Hematopoietic multipotent progenitor cell treated with erythropoietin and hydrocortisone succinate and interleukin-3 and kit ligand, for 15 days (in vitro differentiated cells): ENCODE results near the gene CARD19.

Experiments
- DNase-seq: peaks from one replicate; pipeline ENCODE4 v3.0.0-alpha.2; 2015; ENCODE audit warnings: low spot score

The CARD19 gene, protein sequence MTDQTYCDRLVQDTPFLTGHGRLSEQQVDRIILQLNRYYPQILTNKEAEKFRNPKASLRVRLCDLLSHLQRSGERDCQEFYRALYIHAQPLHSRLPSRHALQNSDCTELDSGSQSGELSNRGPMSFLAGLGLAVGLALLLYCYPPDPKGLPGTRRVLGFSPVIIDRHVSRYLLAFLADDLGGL

GRCh38 chr9:93096131-93096802, at the start of gene CARD19:
Gene CARD19, plus strand, starts transcription at chr9:93096217. Its CDS starts 129 bp downstream, at chr9:93096346.
- peak; percentile 36 for DNase-seq

GRCh38 chr9:93048566-93049448, 47.2 kb upstream of the CARD19 start:
- no peak for DNase-seq

DNA sequence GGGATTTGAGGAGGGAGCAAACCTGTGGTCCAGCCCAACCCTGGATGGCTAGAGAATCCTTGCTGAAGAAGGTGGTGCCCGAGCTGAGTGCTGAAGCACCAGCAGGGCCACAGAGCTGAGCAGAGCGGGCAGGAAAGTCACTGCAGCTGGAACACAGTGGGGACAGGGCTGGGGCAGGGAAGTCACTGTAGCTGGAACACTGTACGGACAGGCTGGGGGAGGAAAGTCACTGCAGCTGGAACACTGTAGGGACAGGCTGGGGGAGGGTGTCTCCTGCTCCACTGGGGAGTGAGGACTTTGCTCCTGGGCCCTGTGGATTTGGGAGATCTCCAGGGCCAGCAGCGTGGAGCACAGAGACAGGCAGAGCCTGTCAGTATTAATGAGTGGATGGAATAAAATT, 46.5 kb upstream of the CARD19 start:
- no peak for DNase-seq

- DNase-seq, result no peak
Measured at GRCh38 chr9:93050231-93050630, 45.8 kb upstream of the CARD19 start.

DNA sequence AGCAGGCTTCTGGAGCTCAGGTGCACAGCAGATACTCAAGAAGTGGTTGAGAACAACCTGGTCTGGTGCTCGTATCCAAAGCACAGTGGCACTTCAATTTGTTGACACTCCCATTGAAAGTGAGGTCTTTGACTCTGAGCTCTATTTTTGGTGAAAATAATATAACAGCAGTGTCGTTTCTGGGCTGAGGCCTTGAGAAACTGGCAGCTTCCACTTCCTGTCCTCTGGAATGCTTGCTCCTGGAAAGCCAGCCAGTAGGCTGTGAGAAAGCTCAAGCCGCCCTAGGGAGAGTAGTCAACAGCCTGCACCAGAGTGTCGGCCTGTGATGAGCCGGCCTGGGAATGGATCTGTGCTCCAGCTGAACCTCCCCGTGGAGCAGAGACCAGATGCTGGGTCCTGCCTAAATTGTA, 44.3 kb upstream of the CARD19 start:
- no peak for DNase-seq

DNA sequence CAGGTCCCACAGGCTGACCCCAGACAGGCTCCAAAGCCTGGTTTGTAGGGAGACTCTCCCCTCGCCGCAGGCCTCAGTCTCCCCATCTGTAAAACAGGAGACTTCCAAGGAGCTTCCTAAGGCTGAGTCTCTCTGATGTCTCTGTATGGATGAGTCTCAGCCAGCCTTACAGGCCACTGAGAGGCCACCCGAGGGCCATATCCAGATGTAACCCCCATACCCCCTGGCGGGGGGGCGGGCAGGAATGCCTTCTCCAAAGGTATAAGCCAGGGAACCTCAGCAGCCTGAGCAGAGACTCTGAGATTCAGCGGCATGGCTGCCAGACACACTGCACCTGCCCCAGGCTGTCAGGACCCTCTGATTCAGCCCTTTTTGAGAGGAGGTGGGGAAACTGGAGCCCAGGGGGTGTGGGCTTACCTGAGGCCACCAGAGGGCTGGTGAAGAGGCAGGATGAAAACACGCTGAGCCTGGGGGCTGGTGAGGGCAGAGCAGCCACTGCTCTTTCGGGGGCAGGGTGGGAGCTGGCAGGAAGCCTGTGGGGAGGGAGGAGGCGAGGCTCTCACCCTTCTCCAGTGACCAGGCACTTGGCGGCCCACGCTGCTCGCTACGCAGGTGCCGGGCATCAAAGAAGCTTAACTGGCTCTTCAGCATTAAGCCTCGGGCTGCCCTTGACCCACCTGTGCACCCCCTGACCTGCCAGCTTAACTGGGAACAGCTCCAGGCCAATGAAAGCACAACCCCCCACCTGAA, 43.1 kb upstream of the CARD19 start:
- DNase-seq, result no peak

DNA sequence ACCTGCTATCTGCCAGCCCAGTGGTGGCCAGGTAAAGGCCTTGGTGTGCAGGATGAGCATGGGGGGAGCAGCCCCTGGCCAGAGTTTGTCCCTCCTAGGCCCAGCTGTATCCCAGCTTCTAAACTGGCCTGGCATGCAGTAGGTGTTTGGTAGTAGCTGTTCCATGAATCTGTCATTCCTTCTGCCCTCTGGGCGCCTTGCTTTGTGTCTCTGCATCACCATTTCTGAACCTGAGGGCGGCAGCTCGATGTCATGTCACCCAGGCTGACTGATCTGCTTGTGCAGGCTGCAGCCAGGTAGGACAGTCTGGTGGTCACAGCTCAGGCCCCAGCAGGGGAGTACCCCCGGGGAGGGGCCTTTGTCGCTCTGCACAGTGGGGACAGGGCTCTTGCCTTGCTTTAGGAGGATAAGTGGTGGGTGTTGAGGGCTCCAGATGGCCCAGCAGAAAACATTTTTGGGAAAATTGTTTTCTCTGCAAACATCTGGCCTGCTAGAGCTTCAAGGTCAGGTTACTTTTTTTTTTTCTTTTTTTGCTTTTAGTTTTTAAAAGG, 42.2 kb upstream of the CARD19 start:
- DNase-seq, result no peak

DNA sequence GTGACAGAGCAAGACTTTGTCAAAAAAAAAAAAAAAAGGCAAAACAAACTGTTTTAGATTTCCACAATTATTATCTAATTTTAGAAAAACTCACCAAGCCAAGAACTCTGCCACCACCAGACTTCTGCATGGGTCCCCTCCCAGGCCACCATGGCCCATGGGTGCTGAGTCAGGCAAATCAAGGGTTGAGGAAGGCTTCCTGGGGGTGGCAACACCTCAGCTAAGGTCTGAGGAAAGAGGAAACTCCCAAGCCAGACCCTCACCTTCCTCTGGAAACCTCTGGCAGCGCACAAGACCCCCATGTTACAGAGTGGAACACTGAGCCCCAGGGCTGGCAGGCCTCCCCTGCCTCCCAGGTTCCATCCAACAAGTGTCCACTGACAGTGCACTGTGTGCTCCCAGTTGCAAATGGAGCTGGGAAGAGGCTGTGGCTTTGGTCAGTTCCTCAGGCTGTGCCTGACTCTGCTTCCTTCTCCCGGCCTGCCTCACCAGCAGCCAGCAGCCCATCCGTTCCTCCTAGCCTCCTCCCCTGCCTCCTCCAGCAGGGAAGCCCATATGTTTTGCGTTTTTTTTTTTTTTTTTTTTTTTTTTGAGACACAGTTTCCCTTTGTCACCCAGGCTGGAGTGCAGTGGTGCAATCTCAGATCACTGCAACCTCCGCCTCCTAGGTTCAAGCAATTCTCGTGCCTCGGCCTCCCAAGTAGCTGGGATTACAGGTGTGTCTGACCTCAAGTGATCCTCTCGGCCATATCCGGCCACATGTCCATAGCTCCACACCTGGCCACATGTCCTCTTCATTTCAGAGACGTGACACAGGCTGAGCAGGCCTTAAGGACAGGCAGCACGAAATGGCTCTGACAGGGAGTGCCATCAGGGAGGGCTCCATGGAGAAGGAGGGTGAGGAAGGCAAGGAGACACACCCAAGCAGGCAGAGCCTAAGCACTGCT, 41.0 kb upstream of the CARD19 start:
- no peak for DNase-seq

- DNase-seq, result no peak
Measured at GRCh38 chr9:93057042-93057702, 38.8 kb upstream of the CARD19 start.

DNA sequence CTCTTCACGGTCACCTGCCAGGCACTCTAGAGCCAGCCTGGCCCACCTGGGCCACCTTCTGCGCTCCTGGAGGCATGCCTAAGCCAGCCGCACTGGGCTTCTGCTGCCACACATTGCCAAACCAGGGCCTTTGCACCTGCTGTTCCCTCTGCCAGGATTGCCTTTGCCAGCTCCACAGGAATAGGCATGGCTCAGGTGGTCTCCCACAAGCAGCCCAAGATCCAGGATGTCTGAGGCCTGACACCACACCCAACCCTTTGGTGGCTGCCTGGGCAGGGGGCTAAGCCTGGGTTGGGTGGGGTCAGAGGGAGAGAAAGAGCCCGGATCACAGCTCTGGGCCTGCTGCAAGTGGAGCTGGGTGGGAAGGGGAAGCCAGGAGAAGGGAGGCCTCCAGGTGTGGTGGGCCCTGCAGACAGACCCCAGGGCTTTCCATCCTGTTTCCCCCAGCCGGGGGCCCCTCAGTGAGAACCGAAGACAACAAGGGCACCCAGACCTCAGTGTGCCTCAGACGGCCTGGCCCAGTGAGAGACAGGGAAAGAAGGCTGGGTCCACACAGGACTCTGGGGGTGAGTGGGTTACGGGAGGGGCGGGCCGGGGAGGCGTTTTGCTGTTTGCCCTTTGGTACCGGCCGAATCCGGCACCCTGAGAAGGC, 38.2 kb upstream of the CARD19 start:
- DNase-seq, result no peak

- peak; percentile 17 for DNase-seq
Measured at GRCh38 chr9:93058355-93059010, 37.5 kb upstream of the CARD19 start, which contains the start of gene SUSD3. Gene SUSD3, plus strand, starts transcription at chr9:93058701. Its CDS starts 42 bp downstream, at chr9:93058743.

- DNase-seq, result no peak
Measured at GRCh38 chr9:93059011-93059714, 36.9 kb upstream of the CARD19 start.

- no peak for DNase-seq
Measured at GRCh38 chr9:93059715-93060578, 36.1 kb upstream of the CARD19 start.

- no peak for DNase-seq
Measured at GRCh38 chr9:93060746-93061259, 35.2 kb upstream of the CARD19 start.

- DNase-seq, result no peak
Measured at GRCh38 chr9:93061260-93061751, 34.7 kb upstream of the CARD19 start.

GRCh38 chr9:93061791-93062763, 33.9 kb upstream of the CARD19 start:
- DNase-seq, result no peak
